Activated CD8-positive, alpha-beta memory T cell treated with anti-CD3 and anti-CD28 coated beads, Interleukin-2, amount 50 U/mL, for 1 hour (primary cell): ENCODE results near the gene ESRRA.
A peak's percentile ranks its signal among the peaks of the same experiment; 100 is the strongest.
"Not testable (repeated sequence)": the region's sequence is repeated elsewhere in the genome, so short reads cannot be mapped to it uniquely, and the experiment has no call there.

Experiments used
- DNase-seq: peaks from one replicate; pipeline ENCODE4 v3.0.0-alpha.2; 2020; ENCODE audit errors: extremely low read depth

Gene ESRRA

DNA sequence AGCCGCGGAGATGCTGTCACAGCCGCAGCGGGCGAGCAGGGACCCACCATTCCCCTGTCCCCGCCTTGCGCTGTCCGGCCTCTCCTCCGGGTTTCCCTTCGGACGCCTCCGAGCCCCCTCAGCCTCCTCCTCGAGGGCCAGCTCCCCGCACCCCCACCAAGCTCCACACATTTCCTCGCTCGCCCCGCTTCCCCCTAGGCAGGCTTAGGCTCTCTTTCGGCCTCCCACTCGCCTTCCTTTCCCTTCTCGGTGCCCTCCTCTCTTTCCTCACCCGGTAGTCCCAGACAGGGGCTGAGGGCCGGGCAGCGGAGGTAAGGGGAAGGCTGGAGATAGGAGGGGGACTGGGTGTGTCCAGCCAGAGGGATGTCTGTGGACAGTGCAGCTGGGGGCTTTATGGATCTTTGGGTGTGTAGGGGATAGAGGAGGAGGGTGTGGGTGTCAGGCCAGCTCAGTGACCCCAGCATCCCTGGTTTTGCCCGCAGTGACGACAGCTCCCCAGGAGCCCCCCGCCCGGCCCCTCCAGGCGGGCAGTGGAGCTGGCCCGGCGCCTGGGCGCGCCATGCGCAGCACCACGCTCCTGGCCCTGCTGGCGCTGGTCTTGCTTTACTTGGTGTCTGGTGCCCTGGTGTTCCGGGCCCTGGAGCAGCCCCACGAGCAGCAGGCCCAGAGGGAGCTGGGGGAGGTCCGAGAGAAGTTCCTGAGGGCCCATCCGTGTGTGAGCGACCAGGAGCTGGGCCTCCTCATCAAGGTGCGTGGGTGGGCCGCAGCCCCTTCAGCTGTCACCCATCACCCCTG, 12.7 kb upstream of the ESRRA start:
- no peak for DNase-seq

DNA sequence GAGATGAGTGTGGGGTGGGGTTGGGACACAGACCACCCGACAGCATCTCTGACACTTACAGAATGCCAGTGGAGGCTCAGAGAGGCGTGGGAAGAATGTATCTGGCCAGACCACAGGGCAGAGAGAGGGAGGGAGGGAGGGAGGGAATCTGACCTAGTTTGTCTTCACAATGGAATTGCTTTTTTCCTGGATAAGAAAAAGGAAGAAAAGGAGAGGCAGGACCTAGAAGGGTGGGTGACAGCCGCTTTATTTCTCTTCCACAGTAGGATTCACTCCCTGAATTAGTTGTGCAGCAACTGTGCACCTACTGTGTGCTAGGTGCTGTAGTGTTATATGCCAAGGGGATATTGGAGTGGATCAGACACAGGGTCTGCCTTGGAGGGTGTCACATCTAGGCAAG, 10.6 kb upstream of the ESRRA start:
- DNase-seq: no peak

DNA sequence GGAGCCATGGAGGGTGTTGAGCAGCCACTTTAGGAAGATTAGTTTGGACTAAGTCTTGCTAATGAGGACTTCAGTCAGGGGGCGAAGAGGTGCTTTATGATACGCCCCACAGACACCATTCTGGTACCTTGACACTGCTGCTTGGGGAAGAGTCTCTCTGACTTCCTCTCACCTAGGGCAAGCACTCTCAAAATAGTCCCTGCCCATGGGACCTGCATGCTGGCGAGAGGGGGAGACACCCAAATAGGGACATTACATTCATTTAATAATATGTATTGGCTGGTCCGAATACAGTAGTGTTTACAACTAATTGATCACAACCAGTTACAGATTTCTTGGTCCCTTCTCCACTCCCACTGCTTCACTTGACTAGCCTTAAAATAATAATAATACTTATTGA, 9.6 kb upstream of the ESRRA start:
- DNase-seq: no peak

DNA sequence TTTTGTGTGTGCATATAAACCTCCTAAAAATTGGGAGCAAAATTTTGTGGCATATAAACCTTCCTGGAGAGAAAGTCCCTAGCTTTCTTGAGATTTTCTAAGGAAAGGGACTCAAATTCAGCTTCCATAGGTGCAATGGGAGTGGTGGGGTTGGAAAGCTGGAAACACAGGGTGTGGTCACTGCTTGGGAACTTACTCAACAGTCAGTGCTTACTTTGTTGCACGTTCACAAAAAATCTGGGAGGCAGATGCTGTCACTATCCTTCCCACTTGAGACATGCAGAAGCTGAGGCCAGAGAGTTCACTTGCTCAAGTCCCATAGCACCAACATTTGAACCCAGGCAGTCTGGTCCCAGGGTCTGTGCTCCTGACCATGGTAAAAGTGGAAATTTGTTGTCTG, 9.1 kb upstream of the ESRRA start:
- no peak for DNase-seq

DNA sequence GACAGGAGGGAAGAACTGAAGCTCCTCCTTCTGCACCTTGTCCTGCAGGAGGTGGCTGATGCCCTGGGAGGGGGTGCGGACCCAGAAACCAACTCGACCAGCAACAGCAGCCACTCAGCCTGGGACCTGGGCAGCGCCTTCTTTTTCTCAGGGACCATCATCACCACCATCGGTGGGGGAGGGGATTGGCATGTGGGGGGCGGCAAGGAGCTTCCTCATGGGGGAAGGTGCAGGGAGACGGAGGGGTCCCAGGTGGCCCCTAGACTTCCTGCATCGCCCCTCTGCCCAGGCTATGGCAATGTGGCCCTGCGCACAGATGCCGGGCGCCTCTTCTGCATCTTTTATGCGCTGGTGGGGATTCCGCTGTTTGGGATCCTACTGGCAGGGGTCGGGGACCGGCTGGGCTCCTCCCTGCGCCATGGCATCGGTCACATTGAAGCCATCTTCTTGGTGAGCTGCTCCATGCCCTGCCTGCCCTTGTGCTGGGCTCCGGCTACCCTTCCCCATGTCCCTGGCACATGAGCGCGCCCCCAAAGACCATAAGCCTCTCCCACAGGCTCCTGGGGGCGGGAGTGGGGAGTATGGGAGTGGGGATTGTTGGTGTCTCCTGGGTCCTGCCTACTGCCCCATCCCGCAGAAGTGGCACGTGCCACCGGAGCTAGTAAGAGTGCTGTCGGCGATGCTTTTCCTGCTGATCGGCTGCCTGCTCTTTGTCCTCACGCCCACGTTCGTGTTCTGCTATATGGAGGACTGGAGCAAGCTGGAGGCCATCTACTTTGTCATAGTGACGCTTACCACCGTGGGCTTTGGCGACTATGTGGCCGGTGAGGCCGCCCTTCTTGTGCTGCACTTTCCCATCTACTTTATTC, 8.3 kb upstream of the ESRRA start:
- DNase-seq: no peak

DNA sequence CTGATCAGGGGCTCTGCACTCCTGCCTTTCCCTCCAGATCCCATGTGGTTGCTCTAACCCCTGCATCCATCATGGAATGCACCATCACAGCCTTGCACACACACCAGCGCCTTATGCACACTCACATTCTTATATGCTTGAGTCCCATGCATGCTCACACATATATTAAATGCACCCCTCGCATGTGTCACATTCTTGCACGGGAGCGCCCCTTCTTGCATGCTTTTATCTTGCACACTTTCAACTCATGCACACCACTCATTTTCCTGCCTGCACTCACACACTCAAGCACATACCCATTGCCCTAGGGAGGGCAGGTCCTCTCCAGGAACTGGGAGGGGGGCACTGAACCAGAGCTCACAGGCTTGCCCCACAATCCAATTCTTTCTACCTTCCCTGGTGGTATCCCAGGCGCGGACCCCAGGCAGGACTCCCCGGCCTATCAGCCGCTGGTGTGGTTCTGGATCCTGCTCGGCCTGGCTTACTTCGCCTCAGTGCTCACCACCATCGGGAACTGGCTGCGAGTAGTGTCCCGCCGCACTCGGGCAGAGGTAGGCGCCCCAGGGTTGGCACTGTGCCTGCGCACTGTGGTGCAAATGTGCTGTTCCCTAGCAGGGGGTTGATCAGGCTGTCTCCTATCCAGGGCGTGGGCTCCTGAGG, 7.5 kb upstream of the ESRRA start:
- no peak for DNase-seq

DNA sequence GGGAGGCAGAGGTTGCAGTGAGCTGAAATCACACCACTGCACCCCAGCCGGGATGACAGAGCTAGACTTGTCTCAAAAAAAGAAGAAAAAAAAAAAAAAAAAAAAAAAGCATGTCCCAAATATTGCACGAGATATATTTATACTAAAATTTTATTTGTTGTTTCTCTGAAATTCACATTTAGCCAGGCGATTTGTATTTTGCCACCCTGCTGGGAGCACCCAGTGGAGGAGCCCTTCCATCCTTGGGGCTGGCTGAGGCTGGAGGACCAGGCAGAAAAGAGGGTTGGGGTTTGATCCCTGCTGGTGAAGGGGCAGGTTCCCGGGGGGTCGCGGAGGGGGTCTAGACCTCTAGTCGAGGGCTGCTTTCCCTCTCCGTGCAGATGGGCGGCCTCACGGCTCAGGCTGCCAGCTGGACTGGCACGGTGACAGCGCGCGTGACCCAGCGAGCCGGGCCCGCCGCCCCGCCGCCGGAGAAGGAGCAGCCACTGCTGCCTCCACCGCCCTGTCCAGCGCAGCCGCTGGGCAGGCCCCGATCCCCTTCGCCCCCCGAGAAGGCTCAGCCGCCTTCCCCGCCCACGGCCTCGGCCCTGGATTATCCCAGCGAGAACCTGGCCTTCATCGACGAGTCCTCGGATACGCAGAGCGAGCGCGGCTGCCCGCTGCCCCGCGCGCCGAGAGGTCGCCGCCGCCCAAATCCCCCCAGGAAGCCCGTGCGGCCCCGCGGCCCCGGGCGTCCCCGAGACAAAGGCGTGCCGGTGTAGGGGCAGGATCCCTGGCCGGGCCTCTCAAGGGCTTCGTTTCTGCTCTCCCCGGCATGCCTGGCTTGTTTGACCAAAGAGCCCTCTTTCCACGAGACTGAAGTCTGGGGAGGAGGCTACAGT, 6.1 kb upstream of the ESRRA start:
- no peak for DNase-seq

DNA sequence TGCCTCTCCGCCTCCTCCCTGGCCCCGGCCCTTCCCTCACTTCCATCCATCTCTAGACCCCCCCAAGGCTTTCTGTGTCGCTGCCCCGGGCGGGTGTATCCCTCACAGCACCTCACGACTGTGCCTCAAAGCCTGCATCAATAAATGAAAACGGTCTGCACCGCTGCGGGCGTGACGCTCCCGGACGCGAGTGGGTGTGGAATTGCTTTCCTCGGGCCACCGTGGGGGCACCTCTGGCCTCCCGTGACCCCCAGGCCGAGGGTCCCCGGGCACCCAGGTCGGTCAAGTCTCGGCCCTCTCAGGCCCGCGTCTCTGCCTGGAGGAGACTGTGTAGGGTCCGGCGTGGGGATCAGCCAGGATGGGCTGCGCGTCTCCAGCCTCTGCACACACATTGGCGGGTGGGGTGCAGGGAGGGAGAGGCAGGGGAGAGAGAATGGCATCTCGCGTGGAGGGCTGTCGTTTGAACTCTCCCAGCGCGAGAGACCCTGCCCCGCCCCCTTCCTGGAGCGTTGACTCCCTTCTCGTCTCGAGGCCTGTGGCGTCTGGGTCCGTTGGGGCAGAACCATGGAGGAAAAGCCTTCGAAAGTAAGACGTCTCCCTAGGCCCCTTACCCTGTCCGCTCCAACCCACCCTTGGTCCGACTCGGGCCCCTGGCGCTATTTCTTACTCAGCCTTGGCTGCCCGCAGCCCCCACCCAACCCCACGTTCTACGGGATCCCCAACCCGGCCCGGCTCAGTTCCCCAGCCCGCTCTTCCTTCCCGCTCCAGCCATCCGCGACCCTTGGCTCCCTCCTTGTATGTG, 5.3 kb upstream of the ESRRA start, which contains the start of gene CATSPERZ:
Gene CATSPERZ, plus strand, starts transcription at position 512 of the 802 bp plus-strand sequence. Its CDS starts 53 bp downstream, at position 565.
- DNase-seq: no peak

DNA sequence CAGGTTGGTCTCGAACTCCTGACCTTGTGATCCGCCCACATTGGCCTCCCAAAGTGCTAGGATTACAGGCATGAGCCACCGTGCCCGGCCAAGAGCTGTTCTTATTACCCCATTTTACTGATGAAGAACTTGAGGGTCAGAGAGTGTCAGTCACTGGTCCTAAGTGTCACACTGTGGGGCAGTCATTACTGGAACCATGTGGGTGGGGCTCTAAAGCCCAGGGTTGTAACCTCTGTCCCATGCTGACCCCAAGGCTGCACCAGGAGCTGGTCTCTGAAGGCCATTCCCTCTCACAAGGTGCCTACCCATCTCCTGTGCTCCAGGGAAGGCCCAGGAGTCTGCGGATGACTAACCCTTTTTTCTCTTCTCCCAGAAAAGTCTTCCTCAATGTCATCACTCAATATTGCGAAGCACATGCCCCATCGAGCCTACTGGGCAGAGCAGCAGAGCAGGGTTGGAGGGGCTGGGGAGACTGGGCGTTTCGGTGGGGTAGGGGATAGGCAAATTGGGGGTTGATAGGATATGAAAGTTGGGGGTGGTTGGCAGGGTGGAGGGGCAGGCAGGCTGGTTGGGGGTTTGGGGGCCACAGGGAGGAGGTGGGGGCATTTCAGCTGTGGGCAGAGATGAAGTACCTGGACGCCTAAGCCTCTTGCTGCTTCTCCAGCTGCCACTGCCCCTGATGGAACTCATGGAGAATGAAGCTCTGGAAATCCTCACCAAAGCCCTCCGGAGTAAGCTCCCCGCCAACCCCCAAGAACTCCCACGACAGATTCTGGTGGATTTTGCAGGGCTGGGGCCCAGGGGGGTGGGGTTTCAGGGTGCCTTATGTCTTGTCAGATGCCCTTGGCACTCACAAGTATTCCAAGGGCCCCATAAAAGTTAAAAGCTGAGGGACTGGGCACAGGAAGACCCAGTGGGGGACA, 2.0 kb upstream of the ESRRA start:
- no peak for DNase-seq

DNA sequence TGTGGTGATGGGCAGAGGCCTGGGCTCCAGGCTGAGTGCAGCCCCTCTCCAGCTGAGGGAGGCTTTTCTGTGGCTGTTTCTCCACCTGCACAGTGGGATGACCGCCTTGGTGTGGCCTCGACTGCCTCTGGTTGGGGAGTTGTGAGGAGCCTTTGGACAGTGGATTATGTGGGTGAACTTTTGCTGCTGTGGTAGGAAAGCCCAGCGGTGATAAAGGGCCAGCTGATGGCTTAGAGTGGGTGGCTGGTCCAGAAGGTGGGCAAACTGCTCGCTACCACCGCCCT, 1.4 kb upstream of the ESRRA start:
- no peak for DNase-seq

DNA sequence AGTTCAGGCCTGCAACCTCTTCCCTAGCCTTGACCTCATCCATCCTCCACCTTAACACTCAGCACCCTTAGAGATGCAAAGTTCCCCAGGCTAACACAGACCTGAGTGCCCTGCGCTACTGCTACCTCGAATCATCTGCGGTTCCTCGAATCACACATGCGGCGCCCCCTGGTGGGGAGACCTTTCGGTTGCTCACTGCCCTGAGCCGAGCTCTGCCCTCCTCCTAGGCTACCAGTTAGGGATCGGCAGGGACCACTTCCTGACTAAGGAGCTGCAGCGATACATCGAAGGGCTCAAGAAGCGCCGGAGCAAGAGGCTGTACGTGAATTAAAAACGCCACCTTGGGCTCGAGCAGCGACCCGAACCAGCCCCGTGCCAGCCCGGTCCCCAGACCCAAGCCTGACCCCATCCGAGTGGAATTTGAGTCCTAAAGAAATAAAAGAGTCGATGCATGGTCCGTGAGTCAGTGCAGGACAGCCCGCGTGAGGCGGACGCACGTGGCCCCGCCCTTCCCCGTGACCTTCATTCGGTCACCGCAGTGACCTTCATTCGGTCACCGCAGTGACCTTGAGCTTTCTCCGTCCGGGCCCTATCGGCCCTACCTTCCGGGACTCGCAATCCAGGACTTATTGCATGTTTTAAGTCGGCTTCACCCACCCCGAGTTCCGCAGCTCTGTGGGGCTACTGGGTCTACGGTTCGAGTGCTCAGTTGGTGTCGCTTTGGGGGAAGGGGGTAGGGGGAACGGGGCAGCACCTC, 830 bp upstream of the ESRRA start:
- peak; percentile 82 for DNase-seq

DNA sequence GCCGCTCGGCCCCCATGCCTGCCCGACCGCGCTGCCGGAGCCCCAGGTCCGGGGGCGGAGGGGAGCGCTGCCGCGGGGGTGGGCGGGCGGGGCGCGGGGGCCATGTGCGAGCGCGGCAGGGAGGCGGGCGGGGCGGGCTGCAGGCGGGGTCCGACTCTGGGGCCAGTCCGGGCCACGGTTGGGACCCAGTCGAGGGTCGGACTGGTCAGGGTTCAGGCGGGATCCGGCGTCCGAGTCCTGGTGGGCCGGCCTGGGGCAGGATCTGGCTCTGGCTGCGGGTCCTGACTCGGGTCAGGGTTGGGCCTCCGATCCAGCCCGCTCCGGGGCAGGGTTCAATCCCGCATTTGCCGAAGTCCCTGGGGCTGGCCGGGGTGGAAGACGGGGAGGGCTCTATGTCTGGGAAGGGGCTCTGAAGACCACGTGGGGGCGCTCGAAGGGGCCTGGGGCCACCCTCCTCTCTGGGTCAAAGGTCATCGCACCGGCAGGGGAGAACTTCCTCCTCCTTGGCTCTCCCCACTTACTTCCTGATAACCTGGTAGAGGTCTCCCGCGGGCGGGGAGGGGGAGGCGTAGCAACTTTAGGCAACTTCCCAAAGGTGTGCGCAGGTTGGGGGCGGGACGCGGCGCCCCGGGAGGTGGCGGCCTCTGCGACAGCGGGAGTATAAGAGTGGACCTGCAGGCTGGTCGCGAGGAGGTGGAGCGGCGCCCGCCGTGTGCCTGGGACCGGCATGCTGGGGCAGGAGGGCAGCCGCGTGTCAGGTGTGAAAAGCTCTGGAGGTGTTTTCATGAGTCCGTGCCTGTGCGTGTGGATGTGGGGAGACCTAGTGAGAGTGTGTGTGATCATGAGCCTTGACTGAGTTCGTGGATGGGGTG, 603 bp downstream of the ESRRA start:
- no peak for DNase-seq

DNA sequence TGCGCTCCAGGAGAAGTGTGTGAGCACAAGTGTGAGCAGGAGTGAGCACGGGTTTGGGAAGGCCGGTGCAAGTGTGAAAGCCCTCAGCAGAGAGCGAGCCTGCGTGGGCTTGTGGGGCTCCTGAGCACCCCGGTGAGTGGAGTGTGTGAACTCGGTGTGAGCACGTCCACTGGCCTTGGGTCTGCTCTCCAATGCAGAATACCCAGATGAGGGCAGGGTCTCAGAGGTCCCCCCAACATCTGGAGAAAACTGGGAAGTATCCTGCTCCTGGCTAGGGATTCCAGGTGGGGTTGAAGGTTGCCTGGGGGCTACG, 1.2 kb downstream of the ESRRA start:
- no peak for DNase-seq

DNA sequence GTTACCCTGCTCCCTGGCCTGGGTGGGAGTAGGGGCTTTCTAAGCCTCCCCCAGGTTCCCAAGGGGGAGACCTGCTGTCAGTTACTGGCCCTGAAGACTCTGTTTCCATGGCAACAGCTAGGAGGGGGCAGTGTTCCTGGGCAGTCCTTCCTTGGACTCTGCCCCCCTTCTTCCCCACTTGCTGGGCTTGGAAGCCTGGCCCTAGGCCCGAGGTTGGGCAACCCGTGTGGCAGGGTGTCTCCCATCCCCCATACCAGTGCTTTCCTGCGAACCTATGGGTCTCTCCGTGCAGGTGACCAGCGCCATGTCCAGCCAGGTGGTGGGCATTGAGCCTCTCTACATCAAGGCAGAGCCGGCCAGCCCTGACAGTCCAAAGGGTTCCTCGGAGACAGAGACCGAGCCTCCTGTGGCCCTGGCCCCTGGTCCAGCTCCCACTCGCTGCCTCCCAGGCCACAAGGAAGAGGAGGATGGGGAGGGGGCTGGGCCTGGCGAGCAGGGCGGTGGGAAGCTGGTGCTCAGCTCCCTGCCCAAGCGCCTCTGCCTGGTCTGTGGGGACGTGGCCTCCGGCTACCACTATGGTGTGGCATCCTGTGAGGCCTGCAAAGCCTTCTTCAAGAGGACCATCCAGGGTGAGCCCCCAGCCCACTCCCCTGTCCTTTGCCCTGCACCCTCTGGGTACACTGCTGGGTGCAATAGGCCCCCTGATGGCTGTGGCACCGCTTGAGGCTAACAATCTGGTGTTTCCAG, 1.7 kb downstream of the ESRRA start:
- no peak for DNase-seq

DNA sequence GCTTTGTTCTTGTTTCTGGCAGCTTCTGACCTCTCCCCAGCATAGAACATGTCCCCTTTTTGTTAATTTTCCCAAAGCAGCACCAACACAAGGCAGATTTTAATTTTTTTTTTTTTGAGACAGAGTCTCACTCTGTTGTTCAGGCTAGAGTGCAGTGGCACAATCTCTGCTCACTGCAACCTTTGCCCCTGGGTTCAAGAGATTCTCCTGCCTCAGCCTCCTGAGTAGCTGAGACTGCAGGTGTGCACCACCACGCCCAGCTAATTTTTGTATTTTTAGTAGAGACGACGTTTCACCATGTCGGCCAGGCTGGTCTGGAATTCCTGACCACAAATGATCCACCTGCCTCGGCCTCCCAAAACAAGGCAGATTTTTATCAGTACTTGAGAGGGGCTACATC, 2.5 kb downstream of the ESRRA start:
- not testable (repeated sequence) for DNase-seq

DNA sequence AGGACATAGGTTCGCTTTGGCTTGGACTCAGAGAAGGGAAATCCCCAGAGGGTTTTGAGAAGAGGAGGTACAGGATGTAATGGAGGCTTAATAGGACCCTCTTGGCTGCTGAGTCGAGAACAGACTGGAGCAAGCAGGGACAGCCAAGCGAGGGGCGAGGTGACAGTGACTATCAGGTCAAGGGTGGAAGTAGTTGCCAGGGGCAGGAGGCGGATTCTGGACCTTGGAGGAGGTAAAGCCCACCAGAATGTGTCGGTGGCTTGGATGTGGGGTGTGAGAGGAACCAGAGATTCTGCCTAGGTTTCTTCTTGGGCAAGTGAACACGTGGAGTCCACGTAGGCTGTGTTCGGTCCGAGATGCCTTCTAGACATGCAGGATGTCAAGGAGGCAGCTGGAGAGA, 7.6 kb downstream of the ESRRA start:
- no peak for DNase-seq

DNA sequence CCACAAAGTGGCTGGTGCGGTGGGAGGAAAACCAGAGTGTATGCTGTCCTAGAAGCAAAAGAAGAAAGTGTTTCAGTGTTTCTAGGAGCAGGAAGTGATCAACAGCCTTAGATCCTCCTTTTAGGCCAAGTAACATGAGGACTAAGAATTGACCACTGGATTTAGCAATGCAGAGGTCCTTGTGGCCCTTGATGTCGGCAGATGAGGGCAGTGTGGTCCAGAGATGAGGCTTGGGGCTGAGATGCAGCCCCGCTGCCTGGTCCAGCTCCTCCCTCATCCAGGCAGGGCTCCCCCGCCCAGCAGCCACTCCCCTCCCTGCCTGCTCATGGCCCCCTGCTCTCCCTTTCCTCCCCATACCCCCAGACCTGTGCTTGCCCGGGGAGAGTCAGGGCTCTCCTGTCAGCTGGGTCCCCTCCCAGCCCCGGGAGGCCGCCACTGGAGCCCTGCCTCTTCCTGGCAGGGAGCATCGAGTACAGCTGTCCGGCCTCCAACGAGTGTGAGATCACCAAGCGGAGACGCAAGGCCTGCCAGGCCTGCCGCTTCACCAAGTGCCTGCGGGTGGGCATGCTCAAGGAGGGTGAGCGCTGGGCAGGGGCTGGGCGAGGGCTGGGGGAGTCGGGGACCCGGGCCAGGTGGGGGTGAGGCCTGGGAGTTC, 8.3 kb downstream of the ESRRA start:
- no peak for DNase-seq
